Retinal pigment epithelial cell (primary cell): Measurements from ENCODE around the gene DUS2.
"Not testable (repeated sequence)": the region's sequence is repeated elsewhere in the genome, so short reads cannot be mapped to it uniquely, and the experiment has no call there.

Experiments used
- DNase-seq: peaks from one replicate; pipeline ENCODE4 v3.0.0-alpha.2; 2010; ENCODE audit warnings: low read depth
- H3K4me3 ChIP-seq: 2 replicates; pipeline ENCODE4 v1.5.1; 2011; ENCODE audit warnings: mild to moderate bottlenecking, low read length, control low read depth, moderate library complexity
- CTCF ChIP-seq: conservative IDR thresholded peaks from 2 replicates; pipeline ENCODE4 v1.5.1; 2011; ENCODE audit warnings: low read depth, low read length, control low read depth, inconsistent platforms

The DUS2 gene

GRCh38 chr16:67992661-67993206 lies 30.4 kb upstream of the DUS2 start:
- H3K4me3 ChIP-seq, result no peak overlapping the region
- TF ChIP-seq CTCF, result no peak
- DNase-seq, result no peak

- DNase-seq, result no peak
- peak; percentile 84 for TF ChIP-seq CTCF
- no peak overlapping the region for H3K4me3 ChIP-seq
These were observed 29.7 kb upstream of the DUS2 start for GRCh38 chr16:67993207-67994039.

GRCh38 chr16:67994040-67994408 lies 29.1 kb upstream of the DUS2 start:
- not testable (repeated sequence) for H3K4me3 ChIP-seq, DNase-seq

GRCh38 chr16:67995423-67995822 lies 27.7 kb upstream of the DUS2 start:
- no peak for DNase-seq
- TF ChIP-seq CTCF, result no peak
- H3K4me3 ChIP-seq, result no peak overlapping the region

GRCh38 chr16:67996666-67997065 lies 26.4 kb upstream of the DUS2 start:
- TF ChIP-seq CTCF, result no peak
- H3K4me3 ChIP-seq, result no peak overlapping the region
- DNase-seq, result no peak

GRCh38 chr16:67998231-67998778 lies 24.8 kb upstream of the DUS2 start:
- not testable (repeated sequence) for DNase-seq, H3K4me3 ChIP-seq

GRCh38 chr16:67998779-67999688 lies 24.1 kb upstream of the DUS2 start, which contains the start of gene DPEP2:
Gene DPEP2, minus strand, starts transcription at chr16:67999484. Its CDS starts 6,272 bp downstream, at chr16:67993212.
- DNase-seq, H3K4me3 ChIP-seq: not testable (repeated sequence)

- TF ChIP-seq CTCF, result no peak
- H3K4me3 ChIP-seq, result no peak overlapping the region
- no peak for DNase-seq
These were observed 23.1 kb upstream of the DUS2 start for GRCh38 chr16:67999985-68000384.
